ENCODE data around the gene TSHR.
"Not testable (repeated sequence)": the region's sequence is repeated elsewhere in the genome, so short reads cannot be mapped to it uniquely, and the experiment has no call there.

Gene TSHR

DNA sequence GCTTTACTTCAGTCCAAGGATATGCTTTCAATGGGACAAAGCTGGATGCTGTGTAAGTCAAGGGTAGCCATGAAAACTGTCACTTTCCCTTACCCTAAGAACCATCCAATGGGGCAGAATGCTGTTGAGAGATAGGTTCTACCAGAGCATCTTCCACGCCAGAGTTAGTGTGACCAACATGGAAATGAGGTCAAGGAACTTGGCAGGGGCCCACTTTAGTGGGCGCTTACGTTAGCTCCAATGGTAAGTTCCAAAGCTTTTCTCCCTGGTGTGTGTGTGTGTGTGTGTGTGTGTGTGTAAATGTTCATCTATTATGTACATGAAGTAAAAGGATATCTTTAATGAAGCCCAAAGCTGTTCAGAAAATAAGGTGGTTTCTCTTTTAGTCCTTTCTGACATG lies 141.2 kb downstream of the TSHR start:
- no peaks in the 10 kb centered on the region for H3K27me3 ChIP-seq (ENCODE audit: control insufficient read depth, insufficient read depth, low read length)
- H3K36me3 ChIP-seq (ENCODE audit: control insufficient read depth, insufficient read depth, low read length): no peaks in the 10 kb centered on the region
- no peak overlapping the region for H3K27ac ChIP-seq (ENCODE audit: low read length)
- DNase-seq (ENCODE audit: low read depth, low spot score): no peak
- H3K9me3 ChIP-seq (ENCODE audit: control insufficient read depth, insufficient read depth, low read length): no peaks in the 10 kb centered on the region
- no peak overlapping the region for H3K4me3 ChIP-seq (ENCODE audit: low read length)
- no peaks in the 10 kb centered on the region for H3K4me1 ChIP-seq (ENCODE audit: control insufficient read depth, insufficient read depth, low read length)
- no CpG with 5 or more reads among the region's 3 CpGs for WGBS (ENCODE audit: insufficient coverage, insufficient read length)

DNA sequence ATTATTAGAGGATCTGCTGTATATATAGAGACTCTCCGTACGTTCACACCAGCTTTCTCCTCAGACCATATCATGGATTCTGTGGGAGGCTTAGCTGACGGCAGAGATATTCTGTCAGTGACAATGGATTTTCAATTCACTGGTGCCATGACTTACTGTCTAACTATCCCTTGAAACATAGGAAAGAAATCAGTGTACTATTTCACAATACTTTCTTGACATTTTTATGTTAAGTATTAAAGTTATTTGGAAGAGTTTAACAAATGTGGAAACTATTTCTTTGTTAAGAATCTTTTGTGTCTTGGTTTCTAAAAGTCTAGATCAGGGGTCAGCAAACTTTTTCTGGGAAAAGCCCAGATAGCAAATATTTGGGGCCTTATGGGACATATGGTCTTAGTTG lies 146.8 kb downstream of the TSHR start:
- Histone ChIP-seq H3K4me1 (ENCODE audit: control insufficient read depth, insufficient read depth, low read length) (no peaks in the 10 kb centered on the region), H3K27ac (ENCODE audit: low read length) (no peak overlapping the region), H3K4me3 (ENCODE audit: low read length) (no peak overlapping the region), H3K27me3 (ENCODE audit: control insufficient read depth, insufficient read depth, low read length) (no peaks in the 10 kb centered on the region), H3K9me3 (ENCODE audit: control insufficient read depth, insufficient read depth, low read length) (no peaks in the 10 kb centered on the region), H3K36me3 (ENCODE audit: control insufficient read depth, insufficient read depth, low read length) (no peaks in the 10 kb centered on the region)
- WGBS (ENCODE audit: insufficient coverage, insufficient read length): no CpG with 5 or more reads among the region's 3 CpGs
- no peak for DNase-seq (ENCODE audit: low read depth, low spot score)

DNA sequence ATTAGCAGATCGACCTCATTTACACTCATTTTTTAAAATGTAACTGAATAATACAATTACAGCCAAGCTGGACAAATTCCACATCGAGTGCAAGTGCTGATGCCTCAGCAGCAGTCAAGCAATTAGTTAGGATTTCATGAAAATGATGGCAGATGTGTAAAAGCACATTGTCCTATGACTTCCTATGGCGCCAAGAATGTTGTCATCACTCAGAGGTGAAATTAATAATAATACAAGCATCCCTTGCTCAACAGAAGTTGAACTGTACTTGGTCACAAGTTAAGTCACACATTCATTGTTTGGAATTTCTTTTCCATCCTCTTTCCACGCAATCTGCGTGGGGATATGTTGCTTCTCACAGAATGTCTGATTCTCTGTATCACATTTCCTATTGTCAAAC lies 148.0 kb downstream of the TSHR start:
- H3K4me1 ChIP-seq (ENCODE audit: control insufficient read depth, insufficient read depth, low read length): no peaks in the 10 kb centered on the region
- H3K4me3 ChIP-seq (ENCODE audit: low read length): no peak overlapping the region
- DNase-seq (ENCODE audit: low read depth, low spot score): no peak
- no peak overlapping the region for H3K27ac ChIP-seq (ENCODE audit: low read length)
- 100% methylated on average over 1 of the region's 5 CpGs for WGBS (ENCODE audit: insufficient coverage, insufficient read length)
- H3K9me3 ChIP-seq (ENCODE audit: control insufficient read depth, insufficient read depth, low read length): no peaks in the 10 kb centered on the region
- H3K36me3 ChIP-seq (ENCODE audit: control insufficient read depth, insufficient read depth, low read length): no peaks in the 10 kb centered on the region
- H3K27me3 ChIP-seq (ENCODE audit: control insufficient read depth, insufficient read depth, low read length): no peaks in the 10 kb centered on the region

DNA sequence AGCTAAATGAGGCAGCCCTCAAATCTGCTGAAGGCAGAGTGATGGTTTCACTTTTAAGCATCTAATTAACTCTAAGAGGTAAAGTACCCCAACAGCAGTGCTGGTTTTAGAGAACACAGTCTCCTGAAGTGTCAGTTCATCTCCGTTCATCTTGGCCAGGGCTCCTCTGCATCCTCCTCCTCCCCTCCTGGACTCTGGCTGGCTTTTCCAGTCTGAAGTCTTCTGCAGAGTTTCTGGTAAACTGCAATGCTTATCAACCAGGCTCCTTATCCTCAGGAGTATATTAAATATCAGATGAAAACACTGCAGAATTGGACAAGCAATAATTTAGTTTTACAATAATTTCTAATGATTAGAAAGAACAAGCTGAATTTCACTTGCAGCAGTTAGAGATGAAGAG lies 150.0 kb downstream of the TSHR start:
- no CpG with 5 or more reads among the region's 1 CpG for WGBS (ENCODE audit: insufficient coverage, insufficient read length)
- no peak overlapping the region for H3K4me3 ChIP-seq (ENCODE audit: low read length)
- H3K9me3 ChIP-seq (ENCODE audit: control insufficient read depth, insufficient read depth, low read length): no peaks in the 10 kb centered on the region
- H3K36me3 ChIP-seq (ENCODE audit: control insufficient read depth, insufficient read depth, low read length): no peaks in the 10 kb centered on the region
- H3K27me3 ChIP-seq (ENCODE audit: control insufficient read depth, insufficient read depth, low read length): no peaks in the 10 kb centered on the region
- no peak overlapping the region for H3K27ac ChIP-seq (ENCODE audit: low read length)
- no peak for DNase-seq (ENCODE audit: low read depth, low spot score)
- no peaks in the 10 kb centered on the region for H3K4me1 ChIP-seq (ENCODE audit: control insufficient read depth, insufficient read depth, low read length)

DNA sequence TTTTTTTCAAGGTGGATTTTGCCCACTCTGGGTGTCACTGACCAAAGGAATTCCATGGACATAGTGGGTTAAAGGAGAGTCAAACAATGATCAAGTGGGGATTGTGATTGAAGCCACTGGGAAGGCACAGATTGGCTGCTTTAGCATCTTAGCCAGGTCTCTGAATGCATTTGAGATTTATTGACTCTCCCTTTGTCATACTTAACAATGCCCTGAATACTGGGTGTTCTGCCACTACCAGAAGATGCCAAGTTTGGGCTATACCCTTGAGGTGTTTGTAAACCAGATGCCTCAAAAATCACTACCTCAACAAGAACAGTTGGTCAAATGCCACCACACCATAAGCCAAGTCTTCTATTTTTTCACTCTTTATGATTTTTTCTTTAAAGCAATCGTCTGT lies 150.5 kb downstream of the TSHR start:
- H3K9me3 ChIP-seq (ENCODE audit: control insufficient read depth, insufficient read depth, low read length): no peaks in the 10 kb centered on the region
- H3K27me3 ChIP-seq (ENCODE audit: control insufficient read depth, insufficient read depth, low read length): no peaks in the 10 kb centered on the region
- H3K4me3 ChIP-seq (ENCODE audit: low read length): no peak overlapping the region
- DNase-seq (ENCODE audit: low read depth, low spot score): no peak
- H3K4me1 ChIP-seq (ENCODE audit: control insufficient read depth, insufficient read depth, low read length): no peaks in the 10 kb centered on the region
- no peak overlapping the region for H3K27ac ChIP-seq (ENCODE audit: low read length)
- no CpG with 5 or more reads among the region's 1 CpG for WGBS (ENCODE audit: insufficient coverage, insufficient read length)
- H3K36me3 ChIP-seq (ENCODE audit: control insufficient read depth, insufficient read depth, low read length): no peaks in the 10 kb centered on the region

DNA sequence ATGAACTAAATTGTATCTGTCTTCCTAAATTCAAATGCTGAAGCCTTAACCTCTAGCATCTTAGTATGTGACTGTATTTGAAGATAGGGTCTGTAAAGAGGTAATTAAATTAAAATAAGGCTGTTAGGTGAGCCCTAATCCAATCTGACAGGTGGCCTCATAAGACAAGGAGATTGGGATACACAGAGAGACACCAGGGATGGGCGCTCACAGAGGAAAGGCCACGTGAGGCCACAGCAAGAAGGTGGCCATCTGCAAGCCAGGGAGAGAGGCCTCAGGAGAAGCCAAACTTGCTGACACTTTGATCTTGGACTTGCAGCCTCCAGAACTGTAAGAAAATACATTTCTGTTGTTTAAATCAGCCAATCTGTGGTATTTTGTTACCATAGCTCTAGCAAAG lies 154.8 kb downstream of the TSHR start:
- no peaks in the 10 kb centered on the region for H3K36me3 ChIP-seq (ENCODE audit: control insufficient read depth, insufficient read depth, low read length)
- WGBS (ENCODE audit: insufficient coverage, insufficient read length): no CpG with 5 or more reads among the region's 2 CpGs
- H3K27ac ChIP-seq (ENCODE audit: low read length): no peak overlapping the region
- DNase-seq (ENCODE audit: low read depth, low spot score): no peak
- no peak overlapping the region for H3K4me3 ChIP-seq (ENCODE audit: low read length)
- H3K4me1 ChIP-seq (ENCODE audit: control insufficient read depth, insufficient read depth, low read length): no peaks in the 10 kb centered on the region
- no peaks in the 10 kb centered on the region for H3K9me3 ChIP-seq (ENCODE audit: control insufficient read depth, insufficient read depth, low read length)
- H3K27me3 ChIP-seq (ENCODE audit: control insufficient read depth, insufficient read depth, low read length): no peaks in the 10 kb centered on the region

DNA sequence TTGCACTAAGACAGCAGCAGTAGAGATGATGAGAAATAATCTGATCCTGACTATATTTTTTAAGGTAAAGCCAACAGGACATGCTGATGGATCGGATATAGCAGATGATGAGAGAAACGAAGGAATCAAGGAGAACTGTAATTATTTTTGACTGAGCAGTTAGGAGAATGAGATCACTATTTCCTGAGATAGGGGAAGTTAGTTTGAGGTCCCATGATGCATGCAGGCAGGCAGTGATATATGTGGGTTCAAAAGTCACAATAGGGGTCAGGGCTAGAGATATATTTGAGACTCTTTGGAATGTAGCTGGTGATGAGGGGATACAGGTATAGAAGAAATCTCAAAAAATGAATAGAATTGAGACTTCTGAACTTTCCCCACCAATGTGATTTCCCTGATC lies 157.8 kb downstream of the TSHR start:
- Histone ChIP-seq H3K36me3 (ENCODE audit: control insufficient read depth, insufficient read depth, low read length) (no peaks in the 10 kb centered on the region), H3K9me3 (ENCODE audit: control insufficient read depth, insufficient read depth, low read length) (no peaks in the 10 kb centered on the region), H3K4me1 (ENCODE audit: control insufficient read depth, insufficient read depth, low read length) (no peaks in the 10 kb centered on the region), H3K27me3 (ENCODE audit: control insufficient read depth, insufficient read depth, low read length) (no peaks in the 10 kb centered on the region), H3K27ac (ENCODE audit: low read length) (no peak overlapping the region), H3K4me3 (ENCODE audit: low read length) (no peak overlapping the region)
- no peak for DNase-seq (ENCODE audit: low read depth, low spot score)
- WGBS (ENCODE audit: insufficient coverage, insufficient read length): no CpG with 5 or more reads among the region's 2 CpGs

DNA sequence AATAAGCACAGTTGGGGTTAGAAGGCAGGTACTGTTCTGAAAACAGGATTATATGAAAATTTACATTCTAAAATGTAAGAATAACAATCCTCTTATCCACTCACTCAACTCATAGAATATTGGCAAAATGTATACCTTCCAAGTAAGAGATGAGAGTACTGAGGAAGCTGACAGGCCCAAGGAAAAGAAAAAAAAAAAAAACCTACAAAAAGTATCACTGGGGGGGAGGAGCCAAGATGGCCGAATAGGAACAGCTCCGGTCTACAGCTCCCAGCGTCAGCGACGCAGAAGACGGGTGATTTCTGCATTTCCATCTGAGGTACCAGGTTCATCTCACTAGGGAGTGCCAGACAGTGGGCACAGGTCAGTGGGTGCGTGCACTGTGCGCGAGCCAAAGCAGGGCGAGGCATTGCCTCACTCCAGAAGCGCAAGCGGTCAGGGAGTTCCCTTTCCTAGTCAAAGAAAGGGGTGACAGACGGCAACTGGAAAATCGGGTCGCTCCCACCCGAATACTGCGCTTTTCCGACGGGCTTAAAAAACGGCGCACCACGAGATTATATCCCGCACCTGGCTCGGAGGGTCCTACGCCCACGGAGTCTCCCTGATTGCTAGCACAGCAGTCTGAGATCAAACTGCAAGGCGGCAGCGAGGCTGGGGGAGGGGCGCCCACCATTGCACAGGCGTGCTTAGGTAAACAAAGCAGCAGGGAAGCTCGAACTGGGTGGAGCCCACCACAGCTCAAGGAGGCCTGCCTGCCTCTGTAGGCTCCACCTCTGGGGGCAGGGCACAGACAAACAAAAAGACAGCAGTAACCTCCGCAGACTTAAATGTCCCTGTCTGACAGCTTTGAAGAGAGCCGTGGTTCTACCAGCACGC lies 158.8 kb downstream of the TSHR start:
- not testable (repeated sequence) for H3K27me3 ChIP-seq (ENCODE audit: control insufficient read depth, insufficient read depth, low read length); H3K9me3 ChIP-seq (ENCODE audit: control insufficient read depth, insufficient read depth, low read length); H3K4me1 ChIP-seq (ENCODE audit: control insufficient read depth, insufficient read depth, low read length); H3K4me3 ChIP-seq (ENCODE audit: low read length); DNase-seq (ENCODE audit: low read depth, low spot score); H3K27ac ChIP-seq (ENCODE audit: low read length); H3K36me3 ChIP-seq (ENCODE audit: control insufficient read depth, insufficient read depth, low read length)
- WGBS (ENCODE audit: insufficient coverage, insufficient read length): no CpG with 5 or more reads among the region's 34 CpGs

DNA sequence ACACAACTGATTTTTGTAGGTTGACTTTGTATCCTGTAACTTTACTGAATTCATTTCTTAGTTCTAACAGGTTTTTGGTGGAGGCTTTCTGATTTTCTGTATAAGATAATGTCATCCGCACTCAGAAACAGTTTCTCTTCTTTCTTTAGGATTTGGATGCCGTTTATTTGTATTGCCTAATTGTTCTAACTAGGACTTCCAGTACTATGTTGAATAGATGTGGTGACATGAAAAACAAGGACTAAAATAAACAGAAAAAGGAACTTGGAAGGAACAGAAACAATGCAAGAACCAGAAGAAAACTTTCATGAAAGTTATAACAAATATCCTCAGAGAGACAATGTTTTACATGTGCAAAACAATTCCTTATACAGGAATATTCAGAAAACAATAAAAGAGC lies 165.1 kb downstream of the TSHR start:
- no peaks in the 10 kb centered on the region for H3K9me3 ChIP-seq (ENCODE audit: control insufficient read depth, insufficient read depth, low read length)
- WGBS (ENCODE audit: insufficient coverage, insufficient read length): no CpG with 5 or more reads among the region's 2 CpGs
- H3K36me3 ChIP-seq (ENCODE audit: control insufficient read depth, insufficient read depth, low read length): no peaks in the 10 kb centered on the region
- H3K4me1 ChIP-seq (ENCODE audit: control insufficient read depth, insufficient read depth, low read length): no peaks in the 10 kb centered on the region
- no peak overlapping the region for H3K4me3 ChIP-seq (ENCODE audit: low read length)
- no peaks in the 10 kb centered on the region for H3K27me3 ChIP-seq (ENCODE audit: control insufficient read depth, insufficient read depth, low read length)
- DNase-seq (ENCODE audit: low read depth, low spot score): no peak
- no peak overlapping the region for H3K27ac ChIP-seq (ENCODE audit: low read length)

DNA sequence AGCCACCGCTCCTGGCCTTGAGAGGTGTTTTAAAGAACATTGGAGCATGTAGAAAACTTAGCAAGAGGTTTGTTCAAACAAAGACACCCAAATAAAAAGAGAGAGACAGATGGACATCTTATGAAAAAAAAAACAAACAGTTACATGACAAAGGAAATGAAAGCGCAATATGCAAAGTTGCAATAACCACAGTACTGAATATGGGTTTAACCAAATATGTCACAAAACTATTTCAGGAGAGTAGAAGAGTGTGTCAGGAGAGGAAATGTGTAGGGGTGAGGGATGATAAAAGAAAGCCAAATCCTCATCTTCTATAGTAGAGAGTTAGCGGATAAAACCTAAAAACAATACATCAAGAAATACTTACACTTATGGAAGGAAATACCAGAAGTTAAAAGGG lies 166.9 kb downstream of the TSHR start:
- H3K4me3 ChIP-seq (ENCODE audit: low read length): no peak overlapping the region
- H3K27ac ChIP-seq (ENCODE audit: low read length): no peak overlapping the region
- DNase-seq (ENCODE audit: low read depth, low spot score): no peak
- no peaks in the 10 kb centered on the region for H3K36me3 ChIP-seq (ENCODE audit: control insufficient read depth, insufficient read depth, low read length)
- WGBS (ENCODE audit: insufficient coverage, insufficient read length): no CpG with 5 or more reads among the region's 3 CpGs
- no peaks in the 10 kb centered on the region for H3K27me3 ChIP-seq (ENCODE audit: control insufficient read depth, insufficient read depth, low read length)
- H3K9me3 ChIP-seq (ENCODE audit: control insufficient read depth, insufficient read depth, low read length): no peaks in the 10 kb centered on the region
- no peaks in the 10 kb centered on the region for H3K4me1 ChIP-seq (ENCODE audit: control insufficient read depth, insufficient read depth, low read length)

DNA sequence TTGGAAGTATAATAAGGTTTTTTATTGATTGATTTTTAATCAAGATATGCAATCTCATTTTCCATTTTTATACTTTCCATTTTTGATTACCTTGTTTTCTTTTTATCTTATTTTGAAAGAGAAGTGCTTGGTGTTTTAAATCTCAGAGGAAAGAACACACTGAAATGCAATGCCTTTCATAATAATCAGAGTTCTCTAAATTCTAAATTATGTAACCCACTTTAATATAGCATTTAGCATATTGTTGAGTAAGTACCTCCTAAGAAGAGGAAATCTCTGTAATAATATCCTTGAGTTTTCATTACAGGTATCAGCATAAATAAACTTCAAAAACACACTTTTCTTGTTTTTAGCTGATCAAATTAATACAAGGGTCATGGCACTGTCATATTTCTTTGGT lies 168.4 kb downstream of the TSHR start:
- Histone ChIP-seq H3K27me3 (ENCODE audit: control insufficient read depth, insufficient read depth, low read length) (no peaks in the 10 kb centered on the region), H3K4me3 (ENCODE audit: low read length) (no peak overlapping the region), H3K36me3 (ENCODE audit: control insufficient read depth, insufficient read depth, low read length) (no peaks in the 10 kb centered on the region), H3K27ac (ENCODE audit: low read length) (no peak overlapping the region), H3K9me3 (ENCODE audit: control insufficient read depth, insufficient read depth, low read length) (no peaks in the 10 kb centered on the region), H3K4me1 (ENCODE audit: control insufficient read depth, insufficient read depth, low read length) (no peaks in the 10 kb centered on the region)
- DNase-seq (ENCODE audit: low read depth, low spot score): no peak
